Measurements from ENCODE around the gene SLC46A2.

- no peak for TF ChIP-seq GABPA (IDR thresholded peaks at IDR 0.05 in 1 of 2, conservative IDR thresholded peaks at IDR 0.05 in 1 of 2)
- TF ChIP-seq ZBTB33 (IDR thresholded peaks at IDR 0.05) = no peak
- TF ChIP-seq CTCF (IDR thresholded peaks at IDR 0.05; ENCODE audit: low read depth, low read length, missing input control) = no peak
- TF ChIP-seq YY1 (IDR thresholded peaks at IDR 0.05) = no peak
- no peak for TF ChIP-seq EGR1 (IDR thresholded peaks at IDR 0.05; ENCODE audit: low read depth in 2 of 2)
- no peak for TF ChIP-seq TAF1 (conservative IDR thresholded peaks at IDR 0.05)
- TF ChIP-seq, protein P1, sequence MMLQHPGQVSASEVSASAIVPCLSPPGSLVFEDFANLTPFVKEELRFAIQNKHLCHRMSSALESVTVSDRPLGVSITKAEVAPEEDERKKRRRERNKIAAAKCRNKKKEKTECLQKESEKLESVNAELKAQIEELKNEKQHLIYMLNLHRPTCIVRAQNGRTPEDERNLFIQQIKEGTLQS (IDR thresholded peaks at IDR 0.05) = no peak
- TF ChIP-seq REST (IDR thresholded peaks at IDR 0.05) = no peak
- TF ChIP-seq, protein P2, sequence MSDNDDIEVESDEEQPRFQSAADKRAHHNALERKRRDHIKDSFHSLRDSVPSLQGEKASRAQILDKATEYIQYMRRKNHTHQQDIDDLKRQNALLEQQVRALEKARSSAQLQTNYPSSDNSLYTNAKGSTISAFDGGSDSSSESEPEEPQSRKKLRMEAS (IDR thresholded peaks at IDR 0.05) = no peak
- no peak for TF ChIP-seq JUND (IDR thresholded peaks at IDR 0.05)
- no peak for TF ChIP-seq RXRA (IDR thresholded peaks at IDR 0.05)
- TF ChIP-seq HNF4G (IDR thresholded peaks at IDR 0.05) = no peak
- TF ChIP-seq FOXA1 (IDR thresholded peaks at IDR 0.05) = no peak
- TF ChIP-seq SP1 (IDR thresholded peaks at IDR 0.05) = no peak
Observed at GRCh38 chr9:112869041-112869529, 21.6 kb downstream of the SLC46A2 start.
